H54 (cell line): ENCODE data around the gene HNRNPA1.
"Not testable (repeated sequence)": the region's sequence is repeated elsewhere in the genome, so short reads cannot be mapped to it uniquely, and the experiment has no call there.

ENCODE experiments used
- DNase-seq: peaks from one replicate; pipeline ENCODE4 v3.0.0; 2011; ENCODE audit warnings: low spot score, mixed read lengths; ENCODE audit not compliant: insufficient read length
- FAIRE-seq: peaks from 3 replicates; lab custom pipeline; 2011; peaks lifted over from hg19 to GRCh38; lab: Jason Lieb, UNC
- POLR2A ChIP-seq: IDR thresholded peaks from 2 replicates; pipeline ENCODE4 v1.6.1; 2011; ENCODE audit warnings: low read depth, mild to moderate bottlenecking, low read length

The HNRNPA1 gene

DNA sequence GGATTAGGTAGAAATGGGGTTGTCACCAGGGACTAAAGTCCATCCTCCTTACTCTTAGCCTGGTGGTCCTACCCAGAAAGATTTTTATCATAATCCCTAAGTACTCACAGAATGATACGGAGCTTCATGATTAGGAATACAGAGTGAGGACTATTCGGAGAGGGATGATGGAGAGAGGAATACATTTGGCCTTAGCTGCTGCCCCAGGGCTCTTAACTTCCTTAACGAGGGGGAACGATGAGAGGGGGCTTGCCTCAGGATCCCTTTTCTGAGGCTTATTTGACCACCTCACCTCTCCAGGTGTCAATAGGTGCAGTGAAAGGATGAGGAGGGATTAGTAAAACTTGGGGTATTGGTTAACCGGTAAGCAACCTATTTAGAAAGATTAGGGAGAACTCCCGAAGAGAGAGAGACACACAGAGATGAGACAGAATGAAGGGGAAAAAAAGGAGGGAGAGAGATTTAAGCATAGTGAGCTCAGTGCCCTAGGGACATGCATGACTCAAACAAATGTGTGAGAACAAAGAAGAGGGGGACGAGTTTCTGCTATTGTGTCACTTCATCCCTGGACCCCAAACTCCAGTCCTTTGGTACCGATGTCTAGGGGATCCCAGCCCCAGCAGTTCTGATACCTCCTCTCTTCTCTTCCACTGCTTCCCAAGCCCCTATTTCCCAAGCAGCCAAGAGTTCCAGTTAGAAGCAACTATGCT lies 19.1 kb downstream of the HNRNPA1 start:
- no peak for FAIRE-seq
- no peak for TF ChIP-seq POLR2A

DNA sequence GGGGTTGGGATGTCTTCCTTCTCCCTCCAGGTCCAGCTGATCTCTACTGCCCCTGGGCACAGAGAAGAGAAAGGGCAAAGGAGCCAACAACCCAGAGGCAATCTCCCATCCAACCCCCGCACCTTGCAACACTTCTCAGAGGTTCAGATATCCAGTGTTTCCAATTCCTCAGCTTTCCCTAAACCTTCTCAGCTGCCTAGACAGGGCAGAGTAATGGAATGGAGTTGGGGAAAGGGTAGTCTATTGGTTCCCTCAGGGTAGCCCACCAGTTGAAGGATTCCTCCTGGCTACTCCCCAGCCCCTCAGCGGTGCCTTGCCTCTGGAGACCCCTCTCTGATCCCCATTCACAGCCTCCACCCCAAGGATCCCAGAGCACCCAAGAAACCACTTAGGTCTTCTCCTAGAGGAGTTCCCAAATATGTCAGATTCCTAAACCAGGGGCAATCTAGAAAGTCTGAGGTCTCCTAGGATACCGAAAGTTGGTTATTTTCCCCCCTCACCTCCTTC lies 19.8 kb downstream of the HNRNPA1 start:
- no peak for TF ChIP-seq POLR2A
- FAIRE-seq: no peak
- no peak for DNase-seq

More for the DNA sequence above, 19.1 kb downstream of the HNRNPA1 start:
- no peak for DNase-seq

DNA sequence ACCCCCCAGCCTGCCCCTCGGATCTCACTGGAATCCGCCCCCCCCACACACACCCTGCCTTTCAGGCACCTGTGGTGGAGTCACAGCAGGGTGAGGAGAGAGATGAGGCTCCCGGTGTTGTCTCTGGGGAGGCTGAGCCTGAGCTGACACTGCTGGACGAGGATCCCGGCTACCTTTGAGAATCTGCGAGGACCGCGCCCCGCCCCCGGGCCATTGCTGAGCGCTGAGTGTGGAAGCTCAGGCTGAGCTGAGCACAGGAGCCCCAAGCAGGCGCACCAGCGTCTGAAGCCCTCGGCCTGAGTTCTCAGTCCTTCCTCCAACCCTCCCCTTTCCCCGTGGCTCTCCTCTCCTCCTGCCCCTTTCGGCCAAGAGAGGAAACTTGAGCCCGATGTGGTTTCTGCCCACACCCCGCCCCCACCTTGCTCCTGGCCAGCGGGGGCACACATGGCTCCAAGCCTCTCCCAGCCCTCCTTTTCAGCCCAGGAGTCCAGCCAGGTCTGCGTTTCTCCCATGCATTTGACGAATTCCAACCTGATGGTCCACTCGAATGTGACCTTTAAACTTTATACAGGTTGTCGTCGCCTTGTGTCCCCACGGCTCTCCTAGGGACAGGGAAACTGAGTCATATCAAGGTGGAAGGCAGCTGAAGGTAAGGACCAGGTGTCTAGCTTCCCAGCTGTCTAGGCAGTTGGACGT lies 20.4 kb downstream of the HNRNPA1 start, which contains the start of gene NFE2:
NFE2 (minus strand) TSS at position 284 of the 696 bp plus-strand sequence. CDS start 5,767 bp downstream, outside the sequence.
- FAIRE-seq (no peak), DNase-seq (peak; percentile 49)

DNA sequence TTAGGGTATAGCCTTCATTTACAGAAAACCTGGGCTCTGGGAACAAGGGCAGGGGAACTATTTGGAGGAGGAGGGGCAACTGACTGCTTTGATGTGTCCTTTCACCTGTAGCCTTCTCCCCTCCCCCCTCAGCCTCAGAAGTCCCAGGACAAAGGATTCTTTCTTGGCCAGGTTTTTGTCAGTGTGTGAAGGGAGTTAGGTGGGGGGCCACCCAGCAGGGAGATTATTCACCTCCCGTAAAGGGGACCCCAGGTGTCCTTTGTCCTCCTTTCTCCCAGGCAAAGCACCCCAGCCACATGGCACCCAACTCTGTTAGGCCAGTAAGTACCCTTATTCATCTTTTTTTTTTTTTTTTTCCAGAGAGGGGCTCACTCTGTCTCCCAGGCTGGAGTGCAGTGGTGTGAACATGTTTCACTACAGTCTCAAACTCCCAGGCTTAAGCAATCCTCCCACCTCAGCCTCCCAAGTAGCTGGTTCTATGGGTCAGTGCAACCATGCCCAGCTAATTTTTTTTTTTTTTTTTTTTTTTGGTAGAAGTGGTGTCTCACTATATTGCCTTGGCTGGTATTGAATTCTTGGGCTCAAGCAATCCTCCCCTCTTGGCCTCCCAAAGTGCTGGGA lies 21.0 kb downstream of the HNRNPA1 start:
- FAIRE-seq (no peak), DNase-seq (no peak)
- TF ChIP-seq POLR2A: no peak

More for the DNA sequence above, 20.4 kb downstream of the HNRNPA1 start, which contains the start of gene NFE2:
- no peak for TF ChIP-seq POLR2A

DNA sequence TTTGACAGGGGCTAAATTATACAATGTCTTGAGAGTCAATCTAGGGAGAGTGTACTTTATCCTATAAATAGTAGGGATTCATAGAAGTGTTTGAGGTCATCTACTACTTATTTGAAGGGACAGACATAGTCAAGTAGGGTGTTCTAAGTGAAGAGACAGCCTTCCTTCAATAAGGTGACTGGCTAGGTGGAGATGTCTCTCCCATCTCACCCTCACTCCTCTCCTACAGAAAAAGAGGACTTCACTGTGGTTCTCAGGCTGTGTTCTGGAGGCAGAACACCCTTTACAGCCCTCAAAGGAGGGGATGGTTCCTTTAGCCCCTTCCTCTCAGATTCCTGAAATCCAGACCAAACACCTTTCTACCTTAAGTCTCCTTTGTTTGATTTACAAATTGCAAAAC lies 23.1 kb downstream of the HNRNPA1 start:
- no peak for DNase-seq
- TF ChIP-seq POLR2A: no peak
- FAIRE-seq: no peak

DNA sequence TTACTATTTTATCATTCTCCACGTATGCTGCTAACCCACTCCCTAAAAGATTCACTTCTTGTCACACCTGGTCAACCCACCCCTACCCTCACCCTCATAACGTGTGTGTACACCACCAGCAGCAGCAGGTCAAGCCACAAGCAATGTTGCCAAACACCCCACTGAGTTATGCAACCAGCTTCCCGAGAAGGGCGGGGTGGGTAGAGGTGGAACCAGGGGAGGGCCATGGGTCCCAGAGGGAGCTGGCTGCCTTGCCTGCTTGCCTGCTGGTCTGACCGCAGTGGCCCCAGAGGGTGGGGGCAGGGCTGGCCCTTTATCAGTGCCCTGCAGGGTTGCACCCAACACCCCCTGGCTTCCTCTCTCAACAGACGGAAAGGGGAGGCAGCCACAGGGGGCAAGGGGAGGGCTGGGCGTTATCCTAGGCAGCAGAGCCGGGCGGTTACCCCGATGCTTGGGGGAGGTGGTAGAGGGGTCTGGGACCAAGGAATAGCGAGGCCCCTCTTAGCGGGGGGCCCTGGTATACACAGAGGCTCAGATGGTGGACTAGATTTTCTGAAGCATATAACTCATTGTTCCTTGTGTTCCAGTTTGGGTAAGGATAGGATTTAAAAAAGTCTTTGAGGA lies 23.8 kb downstream of the HNRNPA1 start:
- FAIRE-seq: peak; percentile 23
- DNase-seq: peak; percentile 59

DNA sequence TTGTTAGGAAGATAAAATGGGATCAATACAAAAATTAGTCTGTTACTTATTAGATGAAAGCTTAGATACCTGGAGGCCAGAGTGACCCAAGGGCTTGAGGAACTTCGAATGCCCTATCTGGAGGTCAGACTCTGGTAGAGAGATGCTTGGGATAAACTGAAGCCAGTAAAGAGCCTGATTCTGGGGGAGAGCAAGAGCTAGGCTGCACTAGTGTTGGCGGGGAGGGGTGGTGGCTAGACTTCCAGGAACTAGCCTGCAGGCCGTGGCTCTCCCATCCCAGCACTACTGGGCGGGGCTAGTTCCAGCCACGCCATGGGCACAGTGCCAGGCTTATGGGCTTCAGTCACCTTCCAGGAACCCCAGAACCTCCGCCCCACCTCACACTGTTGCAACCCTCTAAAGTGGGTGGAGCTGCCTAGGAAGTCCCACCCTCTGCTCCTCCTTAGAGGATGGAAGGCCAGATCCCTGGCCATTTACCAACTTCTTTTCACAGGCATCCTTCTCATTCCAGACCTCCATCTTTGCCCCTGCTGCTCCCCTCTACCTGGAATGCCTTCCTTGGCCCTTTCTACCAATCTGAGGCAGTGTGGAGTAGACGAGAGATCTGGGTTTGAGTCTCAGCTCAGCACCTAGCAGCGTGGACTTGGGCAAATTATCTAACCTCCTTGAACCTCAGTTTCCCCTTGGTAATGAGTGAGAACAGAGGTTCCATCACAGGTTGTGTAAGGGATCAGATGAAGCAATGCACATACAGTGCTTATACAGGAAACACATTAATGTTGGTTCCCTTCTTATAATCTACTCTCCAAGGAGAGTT lies 26.6 kb downstream of the HNRNPA1 start:
- DNase-seq (peak; percentile 81), FAIRE-seq (peak; percentile 89)
- TF ChIP-seq POLR2A: no peak

More for the DNA sequence above, 23.8 kb downstream of the HNRNPA1 start:
- no peak for TF ChIP-seq POLR2A

DNA sequence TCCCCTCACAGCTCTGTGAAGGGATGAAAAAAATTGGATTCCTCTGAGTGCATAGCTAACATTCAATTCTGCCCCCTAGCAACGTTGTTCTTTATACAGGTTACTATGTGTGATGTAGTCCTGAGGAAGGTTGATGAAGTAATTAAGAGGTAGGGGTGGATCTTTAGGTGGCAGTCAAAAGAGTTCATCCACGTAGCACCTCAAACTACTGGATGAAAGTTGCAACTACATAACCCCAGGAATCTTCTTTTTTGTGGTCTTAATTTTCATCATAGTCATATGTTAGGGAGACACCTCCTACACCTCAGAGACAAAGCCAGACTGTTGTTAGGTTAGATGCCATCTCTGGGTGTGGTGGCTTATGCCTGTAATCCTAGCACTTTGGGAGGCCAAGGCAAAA lies 30.5 kb downstream of the HNRNPA1 start:
- no peak for DNase-seq
- FAIRE-seq: no peak
- no peak for TF ChIP-seq POLR2A

DNA sequence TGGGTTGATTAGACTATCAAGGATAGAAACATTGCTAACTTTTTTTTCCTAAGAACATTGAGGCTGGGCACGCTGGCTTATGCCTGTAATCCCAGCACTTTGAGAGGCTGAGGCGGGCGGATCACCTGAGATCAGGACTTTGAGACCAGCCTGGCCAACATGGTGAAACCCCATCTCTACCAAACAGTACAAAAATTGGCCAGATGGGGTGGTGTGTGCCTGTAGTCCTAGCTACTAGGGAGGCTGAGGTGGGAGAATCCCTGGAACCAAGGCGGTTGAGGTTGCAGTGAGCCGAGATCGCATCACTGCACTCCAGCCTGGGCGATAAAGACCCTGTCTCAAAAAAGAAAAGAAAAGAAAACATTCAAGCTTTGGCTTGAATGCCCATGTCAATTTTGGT lies 31.8 kb downstream of the HNRNPA1 start:
- DNase-seq, FAIRE-seq: not testable (repeated sequence)

DNA sequence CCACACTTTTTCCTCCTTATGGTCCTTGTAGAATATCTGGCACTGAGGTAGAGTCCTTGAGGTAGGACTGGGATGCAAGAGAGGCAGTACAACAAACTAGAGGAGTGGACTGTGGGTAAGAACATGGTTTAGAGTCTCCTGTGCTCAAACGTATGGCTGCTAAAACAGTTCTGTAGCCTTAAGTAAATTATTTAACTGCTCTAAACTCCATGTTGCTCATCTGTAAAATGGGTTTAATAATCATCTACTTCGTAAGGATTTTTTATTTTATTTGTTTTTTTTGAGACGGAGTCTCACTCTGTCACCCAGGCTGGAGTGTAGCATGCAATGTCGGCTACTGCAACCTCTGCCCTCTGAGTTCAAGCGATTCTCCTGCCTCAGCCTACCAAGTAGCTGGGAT lies 40.8 kb downstream of the HNRNPA1 start:
- FAIRE-seq: no peak
- no peak for DNase-seq
- no peak for TF ChIP-seq POLR2A

DNA sequence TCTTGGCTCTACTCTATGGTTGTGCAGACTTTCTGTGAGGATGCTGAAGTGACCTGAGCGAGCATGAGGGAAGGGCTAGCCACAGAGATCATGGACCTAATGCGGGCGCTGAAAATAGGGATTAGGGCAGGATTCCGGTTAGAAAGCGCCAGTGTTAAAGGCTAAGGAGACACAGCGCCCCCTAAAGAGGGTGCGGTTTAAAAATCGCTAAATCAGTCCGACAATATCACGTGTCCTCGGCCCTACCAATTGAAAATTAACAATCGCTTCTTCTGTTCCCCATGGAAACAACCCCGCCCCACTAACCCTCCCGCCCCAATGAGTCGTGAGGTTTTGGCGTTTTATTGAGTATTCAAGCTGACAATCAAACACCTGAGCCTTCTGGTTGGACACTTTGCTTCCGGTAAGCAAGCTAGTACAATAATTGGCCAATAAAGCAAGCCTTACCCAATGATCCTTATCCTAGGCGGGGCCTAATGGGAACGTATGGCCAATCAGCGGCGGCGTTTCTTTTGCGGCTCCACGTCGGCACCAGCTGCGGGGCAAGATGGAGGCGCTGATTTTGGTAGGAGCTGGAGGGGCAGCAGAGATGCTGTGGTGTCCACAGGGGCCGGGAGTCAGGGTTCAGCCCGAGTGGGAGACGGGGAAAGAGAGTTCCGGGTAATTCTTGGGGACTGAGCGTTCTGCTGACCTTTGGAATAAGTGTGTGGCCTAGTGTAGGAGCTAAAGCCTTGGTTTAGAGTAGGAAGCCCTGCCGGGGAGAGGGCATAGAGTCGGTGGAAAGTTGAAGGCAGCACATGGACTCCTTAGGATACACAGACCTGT lies 44.3 kb downstream of the HNRNPA1 start, which contains the start of gene COPZ1:
COPZ1 (plus strand) TSS at position 515 of the 825 bp plus-strand sequence; CDS start at position 548, 33 bp downstream.
- peak; percentile 95 for FAIRE-seq
- peak; percentile 83 for TF ChIP-seq POLR2A
- DNase-seq: peak; percentile 77

DNA sequence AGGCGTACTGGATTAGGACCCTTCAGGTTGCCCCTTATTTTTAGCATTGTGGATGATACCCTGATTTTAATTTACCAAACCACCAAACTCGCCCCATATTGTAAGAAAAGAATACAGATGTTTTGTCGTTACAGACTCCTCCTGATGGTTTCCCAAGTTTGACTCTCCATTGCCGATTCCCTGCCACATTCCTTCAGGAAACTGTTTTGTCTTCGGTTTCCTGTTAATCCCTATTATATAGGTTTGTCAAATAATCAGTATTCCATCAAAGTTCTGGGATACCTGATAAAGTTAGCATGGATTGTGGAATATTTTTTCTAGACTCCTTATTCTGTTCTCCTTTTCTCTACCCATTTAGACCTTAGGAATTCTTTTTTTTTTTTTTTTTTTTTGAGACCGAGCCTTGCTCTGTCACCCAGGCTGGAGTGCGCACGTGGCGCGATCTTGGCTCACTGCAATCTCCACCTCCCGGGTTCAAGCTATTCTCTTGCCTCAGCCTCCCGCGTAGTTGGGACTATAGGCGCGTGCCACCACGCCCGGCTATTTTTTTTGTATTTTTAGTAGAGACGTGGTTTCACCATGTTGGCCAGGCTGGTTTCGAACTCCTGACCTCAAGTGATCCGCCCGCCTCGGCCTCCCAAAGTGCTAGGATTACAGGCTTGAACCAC lies 45.0 kb downstream of the HNRNPA1 start:
- DNase-seq, FAIRE-seq: not testable (repeated sequence)
